HepG2 (cell line): Measurements from ENCODE around the gene RAD52. TPM values are rescaled to one million over a fixed set of nuclear protein-coding genes. Genes with fewer than 3 reads are reported as not detected.

Source experiments
- ATAC-seq: fragments of 200-7000 bp; cut with Tn5 transposase; 3 replicates; pipeline ENCODE4 v1.9.1; 2020; ENCODE audit warnings: mild to moderate bottlenecking, moderate library complexity
- Bru-seq: library from RNA; stranded (reverse); fragments of 400-500 nt; gene quantifications from one replicate; lab custom pipeline; 2021; lab: Mats Ljungman, UMichigan
- BruChase-seq, 2 experiments: library from RNA; stranded (reverse); fragments of 400-500 nt; gene quantifications; one replicate each; lab custom pipeline; 2021; lab: Mats Ljungman, UMichigan
- BruUV-seq: library from RNA; stranded (reverse); fragments of 400-500 nt; replicated peaks from 2 replicates; lab custom pipeline; 2021; lab: Mats Ljungman, UMichigan
- CTCF ChIA-PET: fragments of 300-600 bp; formaldehyde crosslinking; extraction: SDS; loops from one replicate; lab custom pipeline; 2021; ENCODE audit warnings: low total read pairs, inconsistent platforms, low intra/inter-chr PET ratio; lab: Yijun Ruan, JAX
- POLR2A ChIA-PET: fragments of 350-600 bp; sonication (Branson Sonifier 250); formaldehyde crosslinking; loops from one replicate; lab custom pipeline; 2020; ENCODE audit warnings: antibody characterized with exemption, inconsistent platforms; lab: Yijun Ruan, JAX
- DNase-seq: peaks from one replicate; pipeline ENCODE4 v3.0.0-alpha.2; 2015; ENCODE audit warnings: low spot score
- FAIRE-seq: peaks from 3 replicates; lab custom pipeline; 2011; peaks lifted over from hg19 to GRCh38; lab: Jason Lieb, UNC
- H2AFZ ChIP-seq: one replicate; pipeline ENCODE4 v1.6.1; 2011; ENCODE audit warnings: low read length, inconsistent platforms
- H3K27ac ChIP-seq: fragments of 300-600 bp; 3 replicates; pipeline ENCODE4 v1.8.0; 2011; ENCODE audit warnings: mixed run types, mild to moderate bottlenecking, mixed read lengths, low read length, inconsistent platforms; ENCODE audit not compliant: insufficient read depth; ENCODE audit errors: extremely low read length
- H3K27me3 ChIP-seq, 2 experiments: fragments of 200-600 bp in 1 of 2; 2 replicates in 1 of 2; 3 replicates in 1 of 2; pipeline versions ENCODE4 v1.6.0 to v1.8.0; 2011; ENCODE audit warnings: low read length in 2 of 2, mild to moderate bottlenecking in 2 of 2, moderate library complexity in 2 of 2, inconsistent platforms in 1 of 2; ENCODE audit not compliant: insufficient read depth in 2 of 2, control insufficient read depth in 1 of 2
- H3K36me3 ChIP-seq, 2 experiments: fragments of 200-600 bp in 1 of 2; replicated peaks in 1 of 2; 2 replicates in 1 of 2; 3 replicates in 1 of 2; pipeline versions ENCODE4 v1.5.1 to v1.8.0; 2011; ENCODE audit warnings: low read length in 2 of 2, inconsistent platforms in 1 of 2; ENCODE audit not compliant: insufficient read depth in 2 of 2, control insufficient read depth in 1 of 2
- H3K4me1 ChIP-seq: 2 replicates; pipeline ENCODE4 v1.5.1; 2012; ENCODE audit warnings: low read length, inconsistent platforms; ENCODE audit not compliant: insufficient read depth
- H3K4me2 ChIP-seq: 2 replicates; pipeline ENCODE4 v1.6.0; 2011; ENCODE audit warnings: low read depth, low read length, inconsistent platforms
- H3K4me3 ChIP-seq, 3 experiments: fragments of 200-600 bp in 1 of 3; sonication (generic), shearing (Covaris generic) in 1 of 3; replicated peaks in 1 of 3; 2 replicates each; pipeline ENCODE4 v1.5.1; 2011 to 2016; ENCODE audit warnings: low read length in 3 of 3, inconsistent platforms in 2 of 3, low read depth in 2 of 3, mild to moderate bottlenecking in 2 of 3, control low read depth in 1 of 3, mixed read lengths in 1 of 3; ENCODE audit not compliant: insufficient read depth in 1 of 3
- H3K79me2 ChIP-seq: one replicate; pipeline ENCODE4 v1.6.1; 2011; ENCODE audit warnings: low read length, inconsistent platforms; ENCODE audit not compliant: insufficient read depth
- H3K9ac ChIP-seq: 2 replicates; pipeline ENCODE4 v1.6.0; 2011; ENCODE audit warnings: mild to moderate bottlenecking, low read depth, low read length, inconsistent platforms; ENCODE audit not compliant: insufficient read depth
- H3K9me3 ChIP-seq: 2 replicates; pipeline ENCODE4 v1.5.1; 2012; ENCODE audit warnings: mild to moderate bottlenecking, low read length
- H4K20me1 ChIP-seq: 2 replicates; pipeline ENCODE4 v1.6.0; 2011; ENCODE audit warnings: inconsistent platforms, mild to moderate bottlenecking, low read length, moderate library complexity; ENCODE audit not compliant: insufficient read depth
- CBX2 ChIP-seq, 2 experiments: fragments of 200-600 bp in 1 of 2; sonication (generic); formaldehyde crosslinking in 1 of 2; IDR thresholded peaks; 2 replicates each; pipeline versions ENCODE4 v1.7.0 to v1.8.1; 2018 to 2022; ENCODE audit warnings: low read depth in 2 of 2, low read length in 1 of 2, mild to moderate bottlenecking in 1 of 2, missing genetic modification reagents in 1 of 2
- DNMT3B ChIP-seq: conservative IDR thresholded peaks from 2 replicates; pipeline ENCODE4 v1.6.1; 2016; ENCODE audit warnings: missing biosample characterization, control low read depth
- GLI4 ChIP-seq: sonication (generic); formaldehyde crosslinking; IDR thresholded peaks from 2 replicates; pipeline ENCODE4 v1.5.1; 2020; ENCODE audit warnings: missing genetic modification reagents, mild to moderate bottlenecking, moderate library complexity, borderline replicate concordance
- KAT8 ChIP-seq: IDR thresholded peaks from 2 replicates; pipeline ENCODE4 v1.6.1; 2016; ENCODE audit warnings: missing genetic modification reagents, missing compliant biosample characterization
- NFAT5 ChIP-seq: sonication (generic); formaldehyde crosslinking; IDR thresholded peaks from 2 replicates; pipeline ENCODE4 v1.4.0; 2020; ENCODE audit warnings: missing genetic modification reagents
- PPARG ChIP-seq: conservative IDR thresholded peaks from 2 replicates; pipeline ENCODE4 v1.6.1; 2016; ENCODE audit warnings: missing biosample characterization, missing genetic modification reagents
- SP4 ChIP-seq: sonication (generic); formaldehyde crosslinking; IDR thresholded peaks from 2 replicates; pipeline ENCODE4 v1.8.1; 2023; ENCODE audit warnings: mild to moderate bottlenecking, missing genetic modification reagents
- SPEN ChIP-seq: sonication (generic); formaldehyde crosslinking; IDR thresholded peaks from 2 replicates; pipeline ENCODE4 v1.5.1; 2020; ENCODE audit warnings: low read depth, mild to moderate bottlenecking, missing genetic modification reagents
- ZNF235 ChIP-seq: sonication (generic); formaldehyde crosslinking; IDR thresholded peaks from 2 replicates; pipeline ENCODE4 v1.8.1; 2023; ENCODE audit warnings: mild to moderate bottlenecking, missing genetic modification reagents, borderline replicate concordance
- ZNF343 ChIP-seq: sonication (generic); formaldehyde crosslinking; IDR thresholded peaks from 2 replicates; pipeline ENCODE4 v1.4.0; 2020; ENCODE audit warnings: mild to moderate bottlenecking, missing genetic modification reagents
- ZNF496 ChIP-seq: sonication (generic); formaldehyde crosslinking; IDR thresholded peaks from 2 replicates; pipeline ENCODE4 v1.8.1; 2023; ENCODE audit warnings: mild to moderate bottlenecking, moderate library complexity, missing genetic modification reagents; ENCODE audit not compliant: insufficient replicate concordance
- ZNF737 ChIP-seq: sonication (generic); formaldehyde crosslinking; IDR thresholded peaks from 2 replicates; pipeline ENCODE4 v1.5.0; 2020; ENCODE audit warnings: missing genetic modification reagents, mild to moderate bottlenecking, borderline replicate concordance
- WGBS: methylation state at CpG from one replicate; pipeline ENCODE4 v1.1.6; 2017; ENCODE audit warnings: low lambda C conversion rate; 5-methylcytosine and 5-hydroxymethylcytosine counted together
- in situ Hi-C: cut with HindIII; loops from 2 replicates; pipeline ENCODE4 v1.10.0; 2017; ENCODE audit warnings: low pct_unique_long_range_greater_than_20kb; ENCODE audit not compliant: extremely low pct_ligation_motif_present
- intact Hi-C: fragments of 100-400 bp; cut with micrococcal nuclease; formaldehyde crosslinking; loops from one replicate; pipeline ENCODE4 v1.10.0; 2022; ENCODE audit not compliant: unreplicated experiment
- long read RNA-seq, 2 experiments: library from RNA in 1 of 2; library from polyadenylated mRNA in 1 of 2; stranded (forward) in 1 of 2; unstranded in 1 of 2; transcript quantifications; one replicate each; pipeline ENCODE4 v2.0.0, GENCODE V29; 2019 to 2022
- polyA minus RNA-seq, 3 experiments: library from RNA; depleted of rRNA, polyadenylated mRNA; stranded (reverse); fragments of >200 nt; gene quantifications; 2 replicates each; pipeline ENCODE4 v1.2.3, GENCODE V29; 2011; ENCODE audit warnings: low replicate concordance in 1 of 3
- polyA plus RNA-seq, 8 experiments: library from polyadenylated mRNA; depleted of rRNA in 3 of 8; stranded (reverse) in 7 of 8; unstranded in 1 of 8; fragments of >200 nt; fragmentation: Illumina TruSeq in 4 of 8; extraction: Trizol in 4 of 8; gene quantifications; 2 replicates each; pipeline versions ENCODE4 v1.2.1 to v1.2.3, GENCODE V29; 2011 to 2016; ENCODE audit warnings: low read depth in 4 of 8, missing spikeins in 1 of 8, mixed read lengths in 1 of 8; ENCODE audit not compliant: insufficient read depth in 1 of 8
- total RNA-seq, 5 experiments: library from RNA; depleted of rRNA; stranded (reverse); fragments of >200 nt; fragmentation: Illumina TruSeq; extraction: Trizol; gene quantifications; 2 replicates each; pipeline ENCODE4 v1.2.3, GENCODE V29; 2016; ENCODE audit warnings: low read depth in 1 of 5

Gene RAD52
- 13.5 and 19.9 TPM in 2 replicates for total RNA-seq (2016; rRNA removed; fragmentation: Illumina TruSeq; extraction: Trizol)
- 5.1 and 5.9 TPM in 2 replicates for total RNA-seq (2016; cell fraction: cytosol; rRNA removed; fragmentation: Illumina TruSeq; extraction: Trizol; ENCODE audit: low read depth)
- total RNA-seq (2016; cell fraction: insoluble cytoplasmic fraction; rRNA removed; fragmentation: Illumina TruSeq; extraction: Trizol): 13.9 and 16.5 TPM in 2 replicates
- 5.2 and 6.8 TPM in 2 replicates for total RNA-seq (2016; cell fraction: membrane; rRNA removed; fragmentation: Illumina TruSeq; extraction: Trizol)
- total RNA-seq (2016; cell fraction: nucleus; rRNA removed; fragmentation: Illumina TruSeq; extraction: Trizol): 21.3 and 29.5 TPM in 2 replicates
- 13.2 and 14.3 TPM in 2 replicates for polyA plus RNA-seq (2011; rRNA removed)
- polyA plus RNA-seq (2011; cell fraction: cytosol; rRNA removed): 7.3 and 7.4 TPM in 2 replicates
- 48.1 and 50.8 TPM in 2 replicates for polyA plus RNA-seq (2011; cell fraction: nucleus; rRNA removed)
- 9.3 and 10.2 TPM in 2 replicates for polyA plus RNA-seq (2012)
- polyA plus RNA-seq (2016; cell fraction: cytosol; fragmentation: Illumina TruSeq; extraction: Trizol; ENCODE audit: low read depth): 1.2 and 1.3 TPM in 2 replicates
- 8.1 and 8.7 TPM in 2 replicates for polyA plus RNA-seq (2016; cell fraction: insoluble cytoplasmic fraction; fragmentation: Illumina TruSeq; extraction: Trizol; ENCODE audit: low read depth)
- polyA plus RNA-seq (2016; cell fraction: membrane; fragmentation: Illumina TruSeq; extraction: Trizol; ENCODE audit: low read depth): 2.7 and 3.2 TPM in 2 replicates
- polyA plus RNA-seq (2016; cell fraction: nucleus; fragmentation: Illumina TruSeq; extraction: Trizol; ENCODE audit: insufficient read depth, low read depth): 56.7 and 60.3 TPM in 2 replicates
- 26.0 and 29.8 TPM in 2 replicates for polyA minus RNA-seq (2011; rRNA and poly(A)+ RNA removed; ENCODE audit: low replicate concordance)
- 10.0 and 12.0 TPM in 2 replicates for polyA minus RNA-seq (2011; cell fraction: cytosol; rRNA and poly(A)+ RNA removed)
- 33.7 and 37.0 TPM in 2 replicates for polyA minus RNA-seq (2011; cell fraction: nucleus; rRNA and poly(A)+ RNA removed)
- Bru-seq, nascent RNA: percentile 47 among the genes with signal in this experiment
- BruChase-seq, experiment 1, labeled RNA remaining after a 6-hour chase: percentile 50 among the genes with signal in this experiment
- percentile 53 among the genes with signal in this experiment for BruChase-seq, experiment 2, labeled RNA remaining after a 2-hour chase
- long read RNA-seq, experiment 1, partial matches to known transcripts: 0 of 9 reads
- long read RNA-seq, experiment 1, other reads (novel, unspliced or antisense): 8 of 9 reads
- long read RNA-seq, experiment 2: 0 reads

GRCh38 chr12:949453-950191, at the start of gene RAD52:
TSS of gene RAD52 (minus strand) at chr12:949694. CDS start at chr12:933058, 16,636 bp downstream.
- Histone ChIP-seq H3K9ac (peak within 1 kb of the TSS; percentile 77), H3K27ac (peak within 1 kb of the TSS; percentile 82), H3K36me3 (no peaks in the 10 kb centered on the region; a peak in 1 of 5 replicates), H3K9me3 (no peaks in the 10 kb centered on the region), H2AFZ (no peak within 1 kb of the TSS), H4K20me1 (no peaks in the 10 kb centered on the region), H3K79me2 (peaks cover 33% of the 10 kb centered on the region), H3K27me3 (no peaks in the 10 kb centered on the region; a peak in 1 of 5 replicates), H3K4me1 (peaks cover 52% of the 10 kb centered on the region), H3K4me3 (peak within 1 kb of the TSS; percentile 78 to 85 (median 78)), H3K4me2 (peak within 1 kb of the TSS; percentile 66)
- intact Hi-C loops (loop anchor here (2.0 to 5.0 kb wide), 3 partner anchors 127 to 379 kb away; no protein-coding TSS in a partner anchor), in situ Hi-C loops (loop anchor here (5.0 kb wide), 1 partner anchor 382 kb away; no protein-coding TSS in a partner anchor)
- ATAC-seq (peak; percentile 92), FAIRE-seq (peak; percentile 79), DNase-seq (peak; percentile 96)
- POLR2A ChIA-PET: interaction anchor here (0.6 to 2.7 kb wide), 9 partner anchors 11 to 818 kb away, joined by 3 to 20 read pairs (median 3); partner anchors contain the start of gene ERC1
- no TSS peak for BruUV-seq
- under 1% methylated on average over 26 of the region's 58 CpGs for WGBS
- CTCF ChIA-PET: interaction anchor here (0.7 to 1.6 kb wide), 3 partner anchors 381 to 497 kb away, joined by 3 to 14 read pairs (median 4); no protein-coding TSS in a partner anchor
- TF ChIP-seq CBX2 (IDR thresholded peaks at IDR 0.05; ENCODE audit: low read depth, low read length): no peak
- TF ChIP-seq CBX2 (CRISPR knock-in tag; IDR thresholded peaks at IDR 0.05; ENCODE audit: low read depth): no peak
- no peak for TF ChIP-seq ZNF496 (CRISPR knock-in tag)
- TF ChIP-seq DNMT3B (CRISPR knock-in tag): no peak
- TF ChIP-seq ZNF737 (CRISPR knock-in tag): no peak
- peak; percentile 82; the same call in 1 of the 2 replicates for TF ChIP-seq ZNF235 (CRISPR knock-in tag)
- TF ChIP-seq PPARG (CRISPR knock-in tag): 0 out of 2 replicates have a peak, but pooled peaks have one; percentile 33
- peak; percentile 96 for TF ChIP-seq KAT8 (CRISPR knock-in tag)
- TF ChIP-seq NFAT5 (CRISPR knock-in tag): no peak
- peak; percentile 96 for TF ChIP-seq ZNF343 (CRISPR knock-in tag)
- peak; percentile 78 for TF ChIP-seq SP4 (CRISPR knock-in tag)
- TF ChIP-seq GLI4 (CRISPR knock-in tag): no peak
- peak; percentile 83 for TF ChIP-seq SPEN (CRISPR knock-in tag)
